Chondrocyte (in vitro differentiated cells): Measurements from ENCODE around the gene KCNA3. TPM values are rescaled to one million over a fixed set of nuclear protein-coding genes. Genes with fewer than 3 reads are reported as not detected.
A peak's percentile ranks its signal among the peaks of the same experiment; 100 is the strongest.

Experiments
- DNase-seq: peaks from one replicate; pipeline ENCODE4 v3.0.0; 2021; ENCODE audit warnings: mixed read lengths, low spot score
- H3K27ac Mint-ChIP-seq: one replicate; pipeline ENCODE4 v1.8.0; 2021; ENCODE audit warnings: mild to moderate bottlenecking, moderate library complexity, mixed read lengths; ENCODE audit not compliant: unreplicated experiment
- H3K27me3 Mint-ChIP-seq: 2 replicates; pipeline ENCODE4 v1.8.0; 2021; ENCODE audit warnings: low read depth, mixed read lengths
- H3K36me3 Mint-ChIP-seq: 2 replicates; pipeline ENCODE4 v1.8.0; 2021; ENCODE audit warnings: low read depth, mixed read lengths
- H3K4me1 Mint-ChIP-seq: 2 replicates; pipeline ENCODE4 v1.8.0; 2021; ENCODE audit warnings: low read depth, mild to moderate bottlenecking, mixed read lengths
- H3K4me3 Mint-ChIP-seq: one replicate; pipeline ENCODE4 v1.8.0; 2021; ENCODE audit warnings: mild to moderate bottlenecking, moderate library complexity, mixed read lengths; ENCODE audit not compliant: unreplicated experiment
- H3K9me3 Mint-ChIP-seq: 2 replicates; pipeline ENCODE4 v1.8.0; 2021; ENCODE audit warnings: low read depth, mixed read lengths
- long read RNA-seq: library from polyadenylated mRNA; stranded (forward); transcript quantifications from one replicate; pipeline ENCODE4 v2.0.0, GENCODE V29; 2021
- total RNA-seq: library from RNA; stranded (reverse); gene quantifications from 3 replicates; pipeline ENCODE4 v1.2.1, GENCODE V29; 2021
- TF ChIP-seq, protein P1 (sequence below): fragments of 200-600 bp; sonication (generic); IDR thresholded peaks from 2 replicates; pipeline ENCODE4 v1.5.0; 2021; ENCODE audit warnings: antibody characterized with exemption, mild to moderate bottlenecking, moderate library complexity

Gene KCNA3
- not detected in 3 replicates for total RNA-seq
- long read RNA-seq, result 0 reads

GRCh38 chr1:110674337-110675059 lies at the start of gene KCNA3:
TSS of gene KCNA3 (minus strand) at chr1:110674940. CDS start at chr1:110674809, 131 bp downstream.
- DNase-seq, result no peak
- no peaks in the 10 kb centered on the region for H3K9me3 Mint-ChIP-seq
- no peak within 1 kb of the TSS for H3K27ac Mint-ChIP-seq
- H3K4me3 Mint-ChIP-seq, result peak within 1 kb of the TSS; percentile 54
- TF ChIP-seq, protein P1, sequence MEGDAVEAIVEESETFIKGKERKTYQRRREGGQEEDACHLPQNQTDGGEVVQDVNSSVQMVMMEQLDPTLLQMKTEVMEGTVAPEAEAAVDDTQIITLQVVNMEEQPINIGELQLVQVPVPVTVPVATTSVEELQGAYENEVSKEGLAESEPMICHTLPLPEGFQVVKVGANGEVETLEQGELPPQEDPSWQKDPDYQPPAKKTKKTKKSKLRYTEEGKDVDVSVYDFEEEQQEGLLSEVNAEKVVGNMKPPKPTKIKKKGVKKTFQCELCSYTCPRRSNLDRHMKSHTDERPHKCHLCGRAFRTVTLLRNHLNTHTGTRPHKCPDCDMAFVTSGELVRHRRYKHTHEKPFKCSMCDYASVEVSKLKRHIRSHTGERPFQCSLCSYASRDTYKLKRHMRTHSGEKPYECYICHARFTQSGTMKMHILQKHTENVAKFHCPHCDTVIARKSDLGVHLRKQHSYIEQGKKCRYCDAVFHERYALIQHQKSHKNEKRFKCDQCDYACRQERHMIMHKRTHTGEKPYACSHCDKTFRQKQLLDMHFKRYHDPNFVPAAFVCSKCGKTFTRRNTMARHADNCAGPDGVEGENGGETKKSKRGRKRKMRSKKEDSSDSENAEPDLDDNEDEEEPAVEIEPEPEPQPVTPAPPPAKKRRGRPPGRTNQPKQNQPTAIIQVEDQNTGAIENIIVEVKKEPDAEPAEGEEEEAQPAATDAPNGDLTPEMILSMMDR, result no peak
- peaks cover 4% of the 10 kb centered on the region for H3K4me1 Mint-ChIP-seq
- peaks cover 6% of the 10 kb centered on the region for H3K36me3 Mint-ChIP-seq
- peaks cover 71% of the 10 kb centered on the region for H3K27me3 Mint-ChIP-seq

DNA sequence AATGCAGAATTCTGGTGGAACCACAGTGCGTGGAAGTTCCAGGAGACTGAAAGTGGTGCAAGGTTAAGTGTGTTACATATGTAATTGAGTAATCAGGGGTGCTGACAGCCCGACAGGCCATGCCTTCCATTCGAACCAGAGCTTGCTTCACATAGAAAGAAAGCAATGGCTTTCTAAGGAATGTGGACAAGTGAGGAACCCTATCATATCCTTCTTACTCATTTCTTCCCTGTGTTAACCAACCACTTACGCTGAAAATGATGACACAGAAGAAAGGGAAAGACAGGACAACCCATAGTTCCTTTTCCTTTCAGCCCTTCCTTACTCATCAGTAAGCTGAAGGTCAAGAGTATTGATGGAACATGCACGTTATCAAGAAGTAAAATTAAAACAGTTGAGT lies 48.1 kb upstream of the KCNA3 start:
- DNase-seq, result no peak
- Mint-ChIP-seq H3K27ac (no peak overlapping the region), H3K27me3 (peaks cover 3% of the 10 kb centered on the region), H3K36me3 (no peaks in the 10 kb centered on the region), H3K9me3 (no peaks in the 10 kb centered on the region), H3K4me3 (no peak overlapping the region), H3K4me1 (no peaks in the 10 kb centered on the region)
- TF ChIP-seq, protein P1, result no peak

- Mint-ChIP-seq H3K9me3 (no peaks in the 10 kb centered on the region), H3K4me3 (no peak overlapping the region), H3K36me3 (no peaks in the 10 kb centered on the region), H3K4me1 (no peaks in the 10 kb centered on the region), H3K27ac (no peak overlapping the region), H3K27me3 (no peaks in the 10 kb centered on the region)
- TF ChIP-seq, protein P1, result no peak
- DNase-seq, result no peak
Measured at GRCh38 chr1:110719908-110720307, 45.2 kb upstream of the KCNA3 start.

DNA sequence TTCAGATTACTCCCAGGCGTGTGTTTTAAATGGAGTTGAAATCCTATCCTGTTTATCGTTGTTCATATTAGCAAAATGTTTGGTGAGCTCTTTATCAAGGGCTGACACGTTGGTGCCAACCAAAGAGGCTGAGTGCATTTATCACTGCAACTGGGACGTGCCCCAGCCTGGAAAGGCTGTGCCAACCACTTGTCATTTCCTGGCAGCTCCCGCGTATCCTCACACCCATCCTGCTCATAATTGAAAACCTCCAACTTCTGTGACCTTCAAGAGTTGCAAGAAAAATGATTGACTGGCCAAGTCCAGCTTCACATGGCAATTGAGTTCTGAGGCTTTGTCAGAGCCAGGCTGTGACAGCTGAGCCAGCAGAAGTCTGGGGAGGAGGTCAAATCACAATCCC lies 43.7 kb upstream of the KCNA3 start:
- TF ChIP-seq, protein P1, result no peak
- Mint-ChIP-seq H3K27me3 (peaks cover 6% of the 10 kb centered on the region), H3K27ac (no peak overlapping the region), H3K4me1 (no peaks in the 10 kb centered on the region), H3K4me3 (no peak overlapping the region), H3K36me3 (no peaks in the 10 kb centered on the region), H3K9me3 (no peaks in the 10 kb centered on the region)
- no peak for DNase-seq

GRCh38 chr1:110717179-110717578 lies 42.4 kb upstream of the KCNA3 start:
- peaks cover 10% of the 10 kb centered on the region for H3K27me3 Mint-ChIP-seq
- H3K4me3 Mint-ChIP-seq, result no peak overlapping the region
- no peaks in the 10 kb centered on the region for H3K4me1 Mint-ChIP-seq
- H3K9me3 Mint-ChIP-seq, result no peaks in the 10 kb centered on the region
- H3K27ac Mint-ChIP-seq, result no peak overlapping the region
- no peak for DNase-seq
- TF ChIP-seq, protein P1, result no peak
- no peaks in the 10 kb centered on the region for H3K36me3 Mint-ChIP-seq
